Transverse colon (tissue), 3 donors: ENCODE data around the gene TMEM200A.

Experiments
- POLR2A ChIP-seq: fragments of 450-650 bp; IDR thresholded peaks from one replicate; pipeline ENCODE4 v1.6.1; 2016; ENCODE audit warnings: antibody characterized with exemption, mild to moderate bottlenecking, moderate library complexity
- TF ChIP-seq, protein P1 (sequence below), 5 experiments: fragments of 200-600 bp in 3 of 5; fragments of 450-650 bp in 2 of 5; sonication (generic) in 3 of 5; IDR thresholded peaks; 1 replicate in 2 of 5; 2 replicates in 3 of 5; pipeline ENCODE4 v1.5.1; 2016 to 2017; ENCODE audit warnings: antibody characterized with exemption in 5 of 5, inconsistent platforms in 3 of 5, mild to moderate bottlenecking in 2 of 5, moderate library complexity in 1 of 5

DNA sequence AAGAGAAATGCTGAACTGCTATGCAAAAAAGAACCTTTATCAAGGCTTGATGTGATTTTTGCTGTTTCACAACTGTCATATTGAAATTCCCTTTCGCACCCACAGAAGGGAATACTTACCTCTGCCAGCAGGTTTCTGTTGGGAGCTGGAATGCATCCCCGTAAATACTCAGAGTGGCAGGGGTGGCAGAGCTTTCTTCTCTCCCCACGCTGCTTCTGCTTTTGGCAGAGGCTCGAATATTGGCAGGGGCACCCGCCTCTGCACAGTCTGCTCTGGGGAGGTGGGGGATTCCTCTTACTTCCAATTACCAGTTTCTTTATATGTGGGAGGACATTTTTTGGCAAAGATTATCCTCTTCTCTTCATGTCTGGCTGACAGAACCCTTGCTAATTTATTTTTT is 28.4 kb downstream of the TMEM200A start:
- TF ChIP-seq, protein P1, sequence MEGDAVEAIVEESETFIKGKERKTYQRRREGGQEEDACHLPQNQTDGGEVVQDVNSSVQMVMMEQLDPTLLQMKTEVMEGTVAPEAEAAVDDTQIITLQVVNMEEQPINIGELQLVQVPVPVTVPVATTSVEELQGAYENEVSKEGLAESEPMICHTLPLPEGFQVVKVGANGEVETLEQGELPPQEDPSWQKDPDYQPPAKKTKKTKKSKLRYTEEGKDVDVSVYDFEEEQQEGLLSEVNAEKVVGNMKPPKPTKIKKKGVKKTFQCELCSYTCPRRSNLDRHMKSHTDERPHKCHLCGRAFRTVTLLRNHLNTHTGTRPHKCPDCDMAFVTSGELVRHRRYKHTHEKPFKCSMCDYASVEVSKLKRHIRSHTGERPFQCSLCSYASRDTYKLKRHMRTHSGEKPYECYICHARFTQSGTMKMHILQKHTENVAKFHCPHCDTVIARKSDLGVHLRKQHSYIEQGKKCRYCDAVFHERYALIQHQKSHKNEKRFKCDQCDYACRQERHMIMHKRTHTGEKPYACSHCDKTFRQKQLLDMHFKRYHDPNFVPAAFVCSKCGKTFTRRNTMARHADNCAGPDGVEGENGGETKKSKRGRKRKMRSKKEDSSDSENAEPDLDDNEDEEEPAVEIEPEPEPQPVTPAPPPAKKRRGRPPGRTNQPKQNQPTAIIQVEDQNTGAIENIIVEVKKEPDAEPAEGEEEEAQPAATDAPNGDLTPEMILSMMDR (IDR thresholded peaks at IDR 0.05) = no peak
- TF ChIP-seq POLR2A = no peak
